Liver (tissue), 9 donors: Measurements from ENCODE around the gene XYLT1. TPM values are rescaled to one million over a fixed set of nuclear protein-coding genes. Genes with fewer than 3 reads are reported as not detected.

Source experiments
- DNase-seq: peaks from one replicate; pipeline ENCODE4 v3.0.0-alpha.2; 2017; ENCODE audit warnings: low spot score
- H3K27ac ChIP-seq, 2 donors: one replicate each; pipeline ENCODE4 v1.7.0; 2013; ENCODE audit warnings: inconsistent platforms in 2 of 2, low read length in 2 of 2, control low read depth in 1 of 2, low read depth in 1 of 2, mild to moderate bottlenecking in 1 of 2
- H3K27me3 ChIP-seq, 4 donors: one replicate each; pipeline versions ENCODE4 v1.6.1 to v1.7.0; 2013; ENCODE audit warnings: low read length in 3 of 4, inconsistent platforms in 1 of 4, mild to moderate bottlenecking in 1 of 4, moderate library complexity in 1 of 4; ENCODE audit not compliant: control insufficient read depth in 4 of 4, insufficient read depth in 4 of 4
- H3K36me3 ChIP-seq, 4 donors: one replicate each; pipeline versions ENCODE4 v1.6.1 to v1.7.0; 2013; ENCODE audit warnings: low read length in 3 of 4, mild to moderate bottlenecking in 3 of 4, low read depth in 1 of 4, moderate library complexity in 1 of 4; ENCODE audit not compliant: control insufficient read depth in 4 of 4, insufficient read depth in 3 of 4
- H3K4me1 ChIP-seq, 4 donors: one replicate each; pipeline versions ENCODE4 v1.6.1 to v1.7.0; 2013; ENCODE audit warnings: low read length in 3 of 4, mild to moderate bottlenecking in 3 of 4, moderate library complexity in 1 of 4; ENCODE audit not compliant: control insufficient read depth in 4 of 4, insufficient read depth in 4 of 4
- H3K4me3 ChIP-seq, 3 donors: one replicate each; pipeline versions ENCODE4 v1.6.1 to v1.7.0; 2013; ENCODE audit warnings: low read length in 3 of 3, control low read depth in 1 of 3, low read depth in 1 of 3, mild to moderate bottlenecking in 1 of 3
- H3K9ac ChIP-seq, 2 donors: one replicate each; pipeline ENCODE4 v1.7.0; 2013; ENCODE audit warnings: low read length in 2 of 2, mild to moderate bottlenecking in 2 of 2, moderate library complexity in 2 of 2, control low read depth in 1 of 2, low read depth in 1 of 2
- H3K9me3 ChIP-seq, 4 donors: one replicate each; pipeline versions ENCODE4 v1.6.1 to v1.7.0; 2013; ENCODE audit warnings: low read length in 3 of 4; ENCODE audit not compliant: control insufficient read depth in 4 of 4
- EGR1 ChIP-seq, 2 donors: IDR thresholded peaks; 2 replicates each; pipeline ENCODE4 v1.6.1; 2016 to 2018; ENCODE audit warnings: antibody characterized with exemption in 2 of 2, low read depth in 2 of 2
- FOXA1 ChIP-seq: IDR thresholded peaks from 2 replicates; pipeline ENCODE4 v1.6.1; 2016; ENCODE audit warnings: antibody characterized with exemption
- FOXA2 ChIP-seq: IDR thresholded peaks from 2 replicates; pipeline ENCODE4 v1.6.1; 2016; ENCODE audit warnings: antibody characterized with exemption
- GABPA ChIP-seq, 2 donors: IDR thresholded peaks in 1 of 2; conservative IDR thresholded peaks in 1 of 2; 2 replicates each; pipeline ENCODE4 v1.6.1; 2016; ENCODE audit warnings: antibody characterized with exemption in 2 of 2, mild to moderate bottlenecking in 1 of 2, moderate library complexity in 1 of 2
- HNF4A ChIP-seq, 2 donors: conservative IDR thresholded peaks; 2 replicates each; pipeline ENCODE4 v1.6.1; 2016; ENCODE audit warnings: antibody characterized with exemption in 2 of 2, mild to moderate bottlenecking in 2 of 2
- HNF4G ChIP-seq: IDR thresholded peaks from 2 replicates; pipeline ENCODE4 v1.6.1; 2016; ENCODE audit warnings: antibody characterized with exemption
- JUND ChIP-seq, 2 donors: IDR thresholded peaks; 2 replicates each; pipeline ENCODE4 v1.6.1; 2016; ENCODE audit warnings: antibody characterized with exemption in 2 of 2
- NR2F2 ChIP-seq: IDR thresholded peaks from 2 replicates; pipeline ENCODE4 v1.6.1; 2016; ENCODE audit warnings: antibody characterized with exemption
- RAD21 ChIP-seq, 2 donors: IDR thresholded peaks; 2 replicates each; pipeline ENCODE4 v1.6.1; 2016; ENCODE audit warnings: antibody characterized with exemption in 2 of 2, mild to moderate bottlenecking in 2 of 2
- RXRA ChIP-seq, 2 donors: IDR thresholded peaks; 2 replicates each; pipeline ENCODE4 v1.6.1; 2017 to 2018; ENCODE audit warnings: antibody characterized with exemption in 2 of 2, mild to moderate bottlenecking in 1 of 2
- SP1 ChIP-seq: IDR thresholded peaks from 2 replicates; pipeline ENCODE4 v1.6.1; 2018; ENCODE audit warnings: antibody characterized with exemption, mild to moderate bottlenecking
- YY1 ChIP-seq: IDR thresholded peaks from 2 replicates; pipeline ENCODE4 v1.6.1; 2016; ENCODE audit warnings: antibody characterized with exemption, mild to moderate bottlenecking
- WGBS: extraction: QIAGEN DNeasy Blood & Tissue Kit; methylation state at CpG from one replicate; pipeline ENCODE4 v1.1.7; 2013; 5-methylcytosine and 5-hydroxymethylcytosine counted together
- polyA plus RNA-seq, 2 donors: library from polyadenylated mRNA; stranded (reverse) in 1 of 2; unstranded in 1 of 2; fragments of 200-250 nt in 1 of 2; fragments of >200 nt in 1 of 2; fragmentation: Nextera tagmentation in 1 of 2; extraction: Ambion mirVana in 1 of 2; gene quantifications; one replicate each; pipeline versions ENCODE4 v1.2.1 to v1.2.3, GENCODE V29; 2013 to 2015
- total RNA-seq, 2 donors: library from RNA; depleted of rRNA; stranded (reverse); fragments of >200 nt; gene quantifications; one replicate each; pipeline ENCODE4 v1.2.3, GENCODE V29; 2014
- TF ChIP-seq, protein P1 (sequence below): IDR thresholded peaks from 2 replicates; pipeline ENCODE4 v1.6.1; 2016; ENCODE audit warnings: antibody characterized with exemption, mild to moderate bottlenecking
- TF ChIP-seq, protein P2 (sequence below): fragments of 150-350 bp; IDR thresholded peaks from 2 replicates; pipeline ENCODE4 v1.5.1; 2017; ENCODE audit warnings: improper control_type of control experiment, low read depth, low read length; ENCODE audit not compliant: missing input control
- TF ChIP-seq, protein P3 (sequence below): IDR thresholded peaks from 2 replicates; pipeline ENCODE4 v1.6.1; 2016; ENCODE audit warnings: antibody characterized with exemption
- TF ChIP-seq, protein P4 (sequence below): IDR thresholded peaks from 2 replicates; pipeline ENCODE4 v1.6.1; 2016; ENCODE audit warnings: antibody characterized with exemption
- TF ChIP-seq, protein P5 (sequence below): IDR thresholded peaks from 2 replicates; pipeline ENCODE4 v1.6.1; 2016; ENCODE audit warnings: antibody characterized with exemption
- donor health status: healthy.
- donor health status: healthy.
- donor health status: healthy.
- donor health status: healthy.
- donor health status: healthy.

XYLT1 gene
- total and polyA plus RNA-seq, 4 donors = 0.25 to 2.3 (median 0.53) TPM

DNA sequence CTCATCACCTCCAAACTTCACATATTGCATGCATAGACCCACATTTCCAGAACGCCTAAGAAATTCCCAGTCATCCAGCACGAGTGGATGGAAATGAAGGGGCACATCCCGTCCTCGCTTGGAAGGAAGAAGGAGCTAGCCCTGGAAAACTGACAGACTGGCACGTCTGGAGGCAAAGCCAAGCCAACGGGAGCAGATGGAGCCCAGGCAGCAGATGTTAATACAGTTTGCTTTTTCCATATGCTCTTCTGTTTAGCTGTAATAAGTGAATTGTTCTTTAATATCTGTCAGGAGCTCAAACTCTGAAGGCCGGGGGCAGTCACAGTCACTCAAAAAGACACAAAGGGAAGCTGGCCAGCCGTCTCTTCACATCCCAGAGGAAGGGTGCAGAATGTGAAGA, 187.7 kb downstream of the XYLT1 start:
- Histone ChIP-seq H3K9me3 (no peaks in the 10 kb centered on the region), H3K36me3 (no peaks in the 10 kb centered on the region), H3K4me1 (no peaks in the 10 kb centered on the region), H3K27me3 (peaks cover 0 to 3% (median 0%) of the 10 kb centered on the region in 4 donors), H3K27ac (no peak overlapping the region), H3K9ac (no peak overlapping the region), H3K4me3 (no peak overlapping the region)
- WGBS = 72% methylated on average over 8 of the region's 8 CpGs
- TF ChIP-seq, protein P1, sequence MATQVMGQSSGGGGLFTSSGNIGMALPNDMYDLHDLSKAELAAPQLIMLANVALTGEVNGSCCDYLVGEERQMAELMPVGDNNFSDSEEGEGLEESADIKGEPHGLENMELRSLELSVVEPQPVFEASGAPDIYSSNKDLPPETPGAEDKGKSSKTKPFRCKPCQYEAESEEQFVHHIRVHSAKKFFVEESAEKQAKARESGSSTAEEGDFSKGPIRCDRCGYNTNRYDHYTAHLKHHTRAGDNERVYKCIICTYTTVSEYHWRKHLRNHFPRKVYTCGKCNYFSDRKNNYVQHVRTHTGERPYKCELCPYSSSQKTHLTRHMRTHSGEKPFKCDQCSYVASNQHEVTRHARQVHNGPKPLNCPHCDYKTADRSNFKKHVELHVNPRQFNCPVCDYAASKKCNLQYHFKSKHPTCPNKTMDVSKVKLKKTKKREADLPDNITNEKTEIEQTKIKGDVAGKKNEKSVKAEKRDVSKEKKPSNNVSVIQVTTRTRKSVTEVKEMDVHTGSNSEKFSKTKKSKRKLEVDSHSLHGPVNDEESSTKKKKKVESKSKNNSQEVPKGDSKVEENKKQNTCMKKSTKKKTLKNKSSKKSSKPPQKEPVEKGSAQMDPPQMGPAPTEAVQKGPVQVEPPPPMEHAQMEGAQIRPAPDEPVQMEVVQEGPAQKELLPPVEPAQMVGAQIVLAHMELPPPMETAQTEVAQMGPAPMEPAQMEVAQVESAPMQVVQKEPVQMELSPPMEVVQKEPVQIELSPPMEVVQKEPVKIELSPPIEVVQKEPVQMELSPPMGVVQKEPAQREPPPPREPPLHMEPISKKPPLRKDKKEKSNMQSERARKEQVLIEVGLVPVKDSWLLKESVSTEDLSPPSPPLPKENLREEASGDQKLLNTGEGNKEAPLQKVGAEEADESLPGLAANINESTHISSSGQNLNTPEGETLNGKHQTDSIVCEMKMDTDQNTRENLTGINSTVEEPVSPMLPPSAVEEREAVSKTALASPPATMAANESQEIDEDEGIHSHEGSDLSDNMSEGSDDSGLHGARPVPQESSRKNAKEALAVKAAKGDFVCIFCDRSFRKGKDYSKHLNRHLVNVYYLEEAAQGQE = no peak
- no peak for TF ChIP-seq YY1
- TF ChIP-seq NR2F2 = no peak
- no peak for TF ChIP-seq FOXA1
- TF ChIP-seq JUND (IDR thresholded peaks at IDR 0.05) = no peak
- TF ChIP-seq, protein P2, sequence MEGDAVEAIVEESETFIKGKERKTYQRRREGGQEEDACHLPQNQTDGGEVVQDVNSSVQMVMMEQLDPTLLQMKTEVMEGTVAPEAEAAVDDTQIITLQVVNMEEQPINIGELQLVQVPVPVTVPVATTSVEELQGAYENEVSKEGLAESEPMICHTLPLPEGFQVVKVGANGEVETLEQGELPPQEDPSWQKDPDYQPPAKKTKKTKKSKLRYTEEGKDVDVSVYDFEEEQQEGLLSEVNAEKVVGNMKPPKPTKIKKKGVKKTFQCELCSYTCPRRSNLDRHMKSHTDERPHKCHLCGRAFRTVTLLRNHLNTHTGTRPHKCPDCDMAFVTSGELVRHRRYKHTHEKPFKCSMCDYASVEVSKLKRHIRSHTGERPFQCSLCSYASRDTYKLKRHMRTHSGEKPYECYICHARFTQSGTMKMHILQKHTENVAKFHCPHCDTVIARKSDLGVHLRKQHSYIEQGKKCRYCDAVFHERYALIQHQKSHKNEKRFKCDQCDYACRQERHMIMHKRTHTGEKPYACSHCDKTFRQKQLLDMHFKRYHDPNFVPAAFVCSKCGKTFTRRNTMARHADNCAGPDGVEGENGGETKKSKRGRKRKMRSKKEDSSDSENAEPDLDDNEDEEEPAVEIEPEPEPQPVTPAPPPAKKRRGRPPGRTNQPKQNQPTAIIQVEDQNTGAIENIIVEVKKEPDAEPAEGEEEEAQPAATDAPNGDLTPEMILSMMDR = no peak
- no peak for TF ChIP-seq RXRA (IDR thresholded peaks at IDR 0.05)
- TF ChIP-seq, protein P3, sequence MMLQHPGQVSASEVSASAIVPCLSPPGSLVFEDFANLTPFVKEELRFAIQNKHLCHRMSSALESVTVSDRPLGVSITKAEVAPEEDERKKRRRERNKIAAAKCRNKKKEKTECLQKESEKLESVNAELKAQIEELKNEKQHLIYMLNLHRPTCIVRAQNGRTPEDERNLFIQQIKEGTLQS = no peak
- TF ChIP-seq, protein P4, sequence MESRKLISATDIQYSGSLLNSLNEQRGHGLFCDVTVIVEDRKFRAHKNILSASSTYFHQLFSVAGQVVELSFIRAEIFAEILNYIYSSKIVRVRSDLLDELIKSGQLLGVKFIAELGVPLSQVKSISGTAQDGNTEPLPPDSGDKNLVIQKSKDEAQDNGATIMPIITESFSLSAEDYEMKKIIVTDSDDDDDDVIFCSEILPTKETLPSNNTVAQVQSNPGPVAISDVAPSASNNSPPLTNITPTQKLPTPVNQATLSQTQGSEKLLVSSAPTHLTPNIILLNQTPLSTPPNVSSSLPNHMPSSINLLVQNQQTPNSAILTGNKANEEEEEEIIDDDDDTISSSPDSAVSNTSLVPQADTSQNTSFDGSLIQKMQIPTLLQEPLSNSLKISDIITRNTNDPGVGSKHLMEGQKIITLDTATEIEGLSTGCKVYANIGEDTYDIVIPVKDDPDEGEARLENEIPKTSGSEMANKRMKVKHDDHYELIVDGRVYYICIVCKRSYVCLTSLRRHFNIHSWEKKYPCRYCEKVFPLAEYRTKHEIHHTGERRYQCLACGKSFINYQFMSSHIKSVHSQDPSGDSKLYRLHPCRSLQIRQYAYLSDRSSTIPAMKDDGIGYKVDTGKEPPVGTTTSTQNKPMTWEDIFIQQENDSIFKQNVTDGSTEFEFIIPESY = no peak
- TF ChIP-seq HNF4A (conservative IDR thresholded peaks at IDR 0.05) = no peak
- no peak for TF ChIP-seq FOXA2
- no peak for TF ChIP-seq HNF4G
- no peak for TF ChIP-seq SP1
- no peak for TF ChIP-seq EGR1 (IDR thresholded peaks at IDR 0.05; ENCODE audit: low read depth in 2 of 2)
- no peak for DNase-seq

DNA sequence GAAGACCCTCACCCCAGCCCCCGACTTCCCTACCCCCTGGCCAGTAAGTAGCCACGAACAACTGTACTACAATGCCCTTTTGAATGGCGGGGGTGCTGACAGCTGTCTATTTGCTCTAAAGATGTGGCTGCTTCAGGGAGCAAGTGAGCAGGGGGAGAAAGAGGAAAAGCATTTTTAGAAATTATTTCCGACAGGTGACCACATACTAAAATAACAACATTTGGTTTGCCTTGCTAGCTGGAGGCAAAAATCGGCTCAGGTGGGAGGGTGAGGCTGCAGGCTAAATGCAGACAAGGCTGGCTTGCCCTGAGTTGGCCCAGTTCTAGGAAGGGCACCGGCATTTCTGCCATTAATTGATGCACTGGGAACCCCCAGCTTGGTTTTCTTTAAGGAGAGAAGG, 188.5 kb downstream of the XYLT1 start:
- H3K27me3 ChIP-seq = peaks cover 0 to 3% (median 0%) of the 10 kb centered on the region in 4 donors
- no peak overlapping the region for H3K27ac ChIP-seq
- no peak overlapping the region for H3K4me3 ChIP-seq
- H3K9ac ChIP-seq = no peak overlapping the region
- WGBS = 58% methylated on average over 6 of the region's 6 CpGs
- H3K4me1 ChIP-seq = no peaks in the 10 kb centered on the region
- no peaks in the 10 kb centered on the region for H3K9me3 ChIP-seq
- H3K36me3 ChIP-seq = no peaks in the 10 kb centered on the region
- DNase-seq = no peak
- TF ChIP-seq, protein P2 = no peak
- TF ChIP-seq, protein P5, sequence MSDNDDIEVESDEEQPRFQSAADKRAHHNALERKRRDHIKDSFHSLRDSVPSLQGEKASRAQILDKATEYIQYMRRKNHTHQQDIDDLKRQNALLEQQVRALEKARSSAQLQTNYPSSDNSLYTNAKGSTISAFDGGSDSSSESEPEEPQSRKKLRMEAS = no peak
- no peak for TF ChIP-seq NR2F2
- no peak for TF ChIP-seq GABPA (IDR thresholded peaks at IDR 0.05 in 1 of 2, conservative IDR thresholded peaks at IDR 0.05 in 1 of 2)
- TF ChIP-seq FOXA2 = no peak
- TF ChIP-seq, protein P1 = no peak
- TF ChIP-seq YY1 = no peak
- TF ChIP-seq RAD21 (IDR thresholded peaks at IDR 0.05) = no peak
- TF ChIP-seq EGR1 (IDR thresholded peaks at IDR 0.05; ENCODE audit: low read depth in 2 of 2) = no peak
